Upper lobe of left lung (tissue), 4 donors: ENCODE results near the gene TOR1B.
"Not testable (repeated sequence)": the region's sequence is repeated elsewhere in the genome, so short reads cannot be mapped to it uniquely, and the experiment has no call there.

Source experiments
- POLR2A ChIP-seq, 4 donors: fragments of 450-650 bp; IDR thresholded peaks; one replicate each; pipeline ENCODE4 v1.5.1; 2016 to 2017; ENCODE audit warnings: antibody characterized with exemption in 4 of 4, mild to moderate bottlenecking in 2 of 4
- POLR2AphosphoS5 ChIP-seq, 2 donors: sonication (generic); formaldehyde crosslinking; IDR thresholded peaks; one replicate each; pipeline ENCODE4 v1.5.1; 2017; ENCODE audit warnings: antibody characterized with exemption in 2 of 2
- TF ChIP-seq, protein P1 (sequence below), 6 experiments: fragments of 450-650 bp in 4 of 6; fragments of 200-600 bp in 2 of 6; sonication (generic) in 2 of 6; IDR thresholded peaks; one replicate each; pipeline ENCODE4 v1.5.1; 2016 to 2019; ENCODE audit warnings: antibody characterized with exemption in 6 of 6

DNA sequence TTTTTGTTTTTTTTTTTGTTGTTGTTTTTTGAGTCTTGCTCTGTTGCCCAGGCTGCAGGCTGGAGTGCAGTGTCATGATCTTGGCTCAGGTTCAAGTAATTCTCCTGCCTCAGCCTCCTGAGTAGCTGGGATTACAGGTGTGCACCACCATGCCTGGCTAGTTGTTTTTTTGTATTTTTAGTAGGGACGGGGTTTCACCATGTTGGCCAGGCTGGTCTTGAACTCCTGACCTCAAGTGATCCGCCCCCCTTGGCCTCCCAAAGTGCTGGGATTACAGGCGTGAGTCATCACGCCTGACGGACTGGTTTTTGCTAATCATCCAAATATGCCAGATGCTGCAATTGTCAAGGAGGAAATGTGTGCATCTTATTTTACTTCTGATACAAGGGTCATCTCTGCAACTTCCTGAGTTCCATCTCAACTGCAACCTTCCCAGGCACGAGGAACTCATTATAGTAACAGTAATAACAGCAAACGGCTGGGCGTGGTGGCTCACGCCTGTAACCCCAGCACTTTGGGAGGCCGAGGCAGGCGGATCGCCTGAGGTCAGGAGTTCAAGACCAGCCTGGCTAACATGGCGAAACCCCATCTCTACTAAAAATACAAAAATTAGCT, 40.5 kb upstream of the TOR1B start:
- TF ChIP-seq, protein P1, sequence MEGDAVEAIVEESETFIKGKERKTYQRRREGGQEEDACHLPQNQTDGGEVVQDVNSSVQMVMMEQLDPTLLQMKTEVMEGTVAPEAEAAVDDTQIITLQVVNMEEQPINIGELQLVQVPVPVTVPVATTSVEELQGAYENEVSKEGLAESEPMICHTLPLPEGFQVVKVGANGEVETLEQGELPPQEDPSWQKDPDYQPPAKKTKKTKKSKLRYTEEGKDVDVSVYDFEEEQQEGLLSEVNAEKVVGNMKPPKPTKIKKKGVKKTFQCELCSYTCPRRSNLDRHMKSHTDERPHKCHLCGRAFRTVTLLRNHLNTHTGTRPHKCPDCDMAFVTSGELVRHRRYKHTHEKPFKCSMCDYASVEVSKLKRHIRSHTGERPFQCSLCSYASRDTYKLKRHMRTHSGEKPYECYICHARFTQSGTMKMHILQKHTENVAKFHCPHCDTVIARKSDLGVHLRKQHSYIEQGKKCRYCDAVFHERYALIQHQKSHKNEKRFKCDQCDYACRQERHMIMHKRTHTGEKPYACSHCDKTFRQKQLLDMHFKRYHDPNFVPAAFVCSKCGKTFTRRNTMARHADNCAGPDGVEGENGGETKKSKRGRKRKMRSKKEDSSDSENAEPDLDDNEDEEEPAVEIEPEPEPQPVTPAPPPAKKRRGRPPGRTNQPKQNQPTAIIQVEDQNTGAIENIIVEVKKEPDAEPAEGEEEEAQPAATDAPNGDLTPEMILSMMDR (IDR thresholded peaks at IDR 0.05): not testable (repeated sequence)
- TF ChIP-seq POLR2AphosphoS5 (IDR thresholded peaks at IDR 0.05): peak in 1 of 2 donors; percentile 84
- TF ChIP-seq POLR2A (IDR thresholded peaks at IDR 0.05): not testable (repeated sequence)
